ENCODE measurements around the gene KHDRBS2.

The KHDRBS2 gene

DNA sequence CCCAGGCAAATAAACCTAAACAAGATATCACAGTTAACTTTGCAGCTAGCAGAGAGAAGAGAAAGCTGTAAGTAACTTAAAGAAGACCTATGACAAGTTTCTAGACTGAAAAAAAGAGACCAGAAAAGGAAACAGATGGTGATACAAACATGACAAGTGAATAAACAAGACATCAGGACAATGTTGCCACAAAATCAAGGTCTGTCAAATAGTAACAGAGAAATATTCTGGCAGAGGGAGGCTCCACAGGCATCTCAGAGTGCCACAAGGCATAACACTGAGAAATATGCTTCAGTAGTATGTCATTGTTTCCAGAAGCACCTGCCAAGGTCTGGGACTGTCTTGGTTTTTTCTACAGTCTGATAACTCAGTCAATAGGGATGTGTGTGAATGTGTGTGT lies 332.2 kb downstream of the KHDRBS2 start:
- H3K4me1 ChIP-seq (ENCODE audit: control insufficient read depth in 2 of 2, insufficient read depth in 1 of 2, low read depth in 1 of 2, low read length in 2 of 2) = peaks cover 0 to 8% of the 10 kb centered on the region in 2 donors
- no peak overlapping the region for H2BK12ac ChIP-seq (ENCODE audit: low read length)
- no peak overlapping the region for H2AFZ ChIP-seq (ENCODE audit: low read length)

DNA sequence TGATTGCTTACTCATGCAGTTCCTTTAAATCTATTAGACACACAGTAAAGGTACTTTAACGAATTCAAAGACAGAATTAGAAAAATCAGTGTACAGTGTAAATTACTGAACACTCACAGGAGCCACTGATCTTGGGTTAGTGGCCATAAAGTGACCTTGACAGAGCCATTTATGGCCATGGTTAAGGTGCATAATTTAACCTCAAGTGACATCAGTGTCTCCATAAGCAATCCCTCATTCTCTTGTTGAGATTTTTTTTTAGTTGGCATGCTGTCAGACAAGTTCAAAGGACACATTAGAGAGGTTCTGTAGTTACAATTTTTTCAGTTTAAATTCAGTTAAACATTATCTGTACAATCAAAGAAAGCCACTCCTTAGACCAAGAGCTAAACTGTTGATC lies 334.4 kb downstream of the KHDRBS2 start:
- Histone ChIP-seq H4K91ac (ENCODE audit: low read depth, low read length, poor library complexity) (no peak overlapping the region), H3K4me3 (ENCODE audit: low read length in 2 of 2) (no peak overlapping the region), H3K4ac (ENCODE audit: low read length) (no peak overlapping the region), H2BK15ac (ENCODE audit: low read length) (no peak overlapping the region), H3K4me2 (ENCODE audit: insufficient read depth, low read length, poor library complexity, severe bottlenecking) (no peak overlapping the region), H3K4me1 (ENCODE audit: control insufficient read depth in 2 of 2, insufficient read depth in 1 of 2, low read depth in 1 of 2, low read length in 2 of 2) (peaks cover 0 to 8% of the 10 kb centered on the region in 2 donors), H3K27ac (replicated peaks; ENCODE audit: low read length) (no peak overlapping the region), H2BK120ac (ENCODE audit: low read depth, low read length) (no peak overlapping the region), H3K27me3 (ENCODE audit: control insufficient read depth in 3 of 3, insufficient read depth in 3 of 3, low read depth in 1 of 3, low read length in 3 of 3) (no peaks in the 10 kb centered on the region), H3K36me3 (replicated peaks in 1 of 2; ENCODE audit: control insufficient read depth in 2 of 2, insufficient read depth in 2 of 2, low read length in 2 of 2) (no peaks in the 10 kb centered on the region), H4K8ac (ENCODE audit: low read depth, low read length) (no peak overlapping the region), H3K9me3 (replicated peaks in 1 of 2; ENCODE audit: control insufficient read depth in 2 of 2, insufficient read depth in 1 of 2, low read depth in 1 of 2, low read length in 2 of 2) (no peaks in the 10 kb centered on the region), H2BK5ac (ENCODE audit: low read length) (no peak overlapping the region), H2AK5ac (ENCODE audit: low read depth, low read length) (no peak overlapping the region), H3K23ac (ENCODE audit: low read depth, low read length, poor library complexity) (no peak overlapping the region), H3K18ac (ENCODE audit: low read length) (no peak overlapping the region), H3K9ac (ENCODE audit: low read depth, low read length, poor library complexity) (no peak overlapping the region), H3K79me1 (ENCODE audit: low read depth, low read length) (no peaks in the 10 kb centered on the region), H2BK12ac (ENCODE audit: low read length) (no peak overlapping the region), H2AFZ (ENCODE audit: low read length) (no peak overlapping the region), H3K14ac (ENCODE audit: low read length) (no peak overlapping the region)
- no peak for DNase-seq (ENCODE audit: low spot score)
- no CpG with 5 or more reads among the region's 1 CpG for WGBS, 2 donors (ENCODE audit: extremely low coverage in 2 of 2, insufficient read length in 2 of 2, insufficient replicate concordance in 1 of 2)

More for the DNA sequence above, 332.2 kb downstream of the KHDRBS2 start:
- Histone ChIP-seq H2BK5ac (ENCODE audit: low read length) (no peak overlapping the region), H3K27ac (replicated peaks; ENCODE audit: low read length) (no peak overlapping the region), H4K8ac (ENCODE audit: low read depth, low read length) (no peak overlapping the region), H3K4me2 (ENCODE audit: insufficient read depth, low read length, poor library complexity, severe bottlenecking) (no peak overlapping the region), H3K18ac (ENCODE audit: low read length) (no peak overlapping the region), H2AK5ac (ENCODE audit: low read depth, low read length) (no peak overlapping the region), H3K23ac (ENCODE audit: low read depth, low read length, poor library complexity) (no peak overlapping the region), H3K27me3 (ENCODE audit: control insufficient read depth in 3 of 3, insufficient read depth in 3 of 3, low read depth in 1 of 3, low read length in 3 of 3) (no peaks in the 10 kb centered on the region), H4K91ac (ENCODE audit: low read depth, low read length, poor library complexity) (no peak overlapping the region), H3K36me3 (replicated peaks in 1 of 2; ENCODE audit: control insufficient read depth in 2 of 2, insufficient read depth in 2 of 2, low read length in 2 of 2) (no peaks in the 10 kb centered on the region), H3K79me1 (ENCODE audit: low read depth, low read length) (no peaks in the 10 kb centered on the region), H3K9me3 (replicated peaks in 1 of 2; ENCODE audit: control insufficient read depth in 2 of 2, insufficient read depth in 1 of 2, low read depth in 1 of 2, low read length in 2 of 2) (no peaks in the 10 kb centered on the region), H3K4ac (ENCODE audit: low read length) (no peak overlapping the region), H3K9ac (ENCODE audit: low read depth, low read length, poor library complexity) (no peak overlapping the region), H2BK120ac (ENCODE audit: low read depth, low read length) (no peak overlapping the region), H3K14ac (ENCODE audit: low read length) (no peak overlapping the region), H3K4me3 (ENCODE audit: low read length in 2 of 2) (no peak overlapping the region), H2BK15ac (ENCODE audit: low read length) (no peak overlapping the region)
- DNase-seq (ENCODE audit: low spot score) = no peak

DNA sequence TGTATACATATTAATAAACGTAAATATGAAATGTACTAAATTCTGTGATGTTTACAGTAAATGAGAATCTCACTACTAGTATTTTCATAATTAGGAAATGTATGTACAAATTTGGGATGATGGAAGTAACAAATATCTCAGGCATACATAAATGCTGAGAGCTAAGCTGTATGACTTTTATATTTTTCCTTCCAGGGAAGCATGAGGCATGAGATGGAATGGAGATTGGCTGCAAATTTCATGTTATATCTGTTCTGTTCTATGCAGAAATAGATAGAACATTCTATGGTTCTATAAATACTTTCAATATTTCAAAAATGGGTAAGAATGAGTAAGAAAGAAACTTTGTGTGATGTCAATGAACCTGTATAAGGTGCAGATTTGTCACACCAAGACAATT lies 335.2 kb downstream of the KHDRBS2 start:
- Histone ChIP-seq H3K9me3 (replicated peaks in 1 of 2; ENCODE audit: control insufficient read depth in 2 of 2, insufficient read depth in 1 of 2, low read depth in 1 of 2, low read length in 2 of 2) (no peaks in the 10 kb centered on the region), H4K91ac (ENCODE audit: low read depth, low read length, poor library complexity) (no peak overlapping the region), H3K27me3 (ENCODE audit: control insufficient read depth in 3 of 3, insufficient read depth in 3 of 3, low read depth in 1 of 3, low read length in 3 of 3) (no peaks in the 10 kb centered on the region), H2BK120ac (ENCODE audit: low read depth, low read length) (no peak overlapping the region), H3K79me1 (ENCODE audit: low read depth, low read length) (no peaks in the 10 kb centered on the region), H3K4me2 (ENCODE audit: insufficient read depth, low read length, poor library complexity, severe bottlenecking) (no peak overlapping the region), H3K4me1 (ENCODE audit: control insufficient read depth in 2 of 2, insufficient read depth in 1 of 2, low read depth in 1 of 2, low read length in 2 of 2) (peaks cover 0 to 8% of the 10 kb centered on the region in 2 donors), H2AFZ (ENCODE audit: low read length) (no peak overlapping the region), H2BK5ac (ENCODE audit: low read length) (no peak overlapping the region), H3K9ac (ENCODE audit: low read depth, low read length, poor library complexity) (no peak overlapping the region), H3K36me3 (replicated peaks in 1 of 2; ENCODE audit: control insufficient read depth in 2 of 2, insufficient read depth in 2 of 2, low read length in 2 of 2) (no peaks in the 10 kb centered on the region), H3K4me3 (ENCODE audit: low read length in 2 of 2) (no peak overlapping the region), H2AK5ac (ENCODE audit: low read depth, low read length) (no peak overlapping the region), H2BK12ac (ENCODE audit: low read length) (no peak overlapping the region), H4K8ac (ENCODE audit: low read depth, low read length) (no peak overlapping the region), H3K23ac (ENCODE audit: low read depth, low read length, poor library complexity) (no peak overlapping the region), H3K14ac (ENCODE audit: low read length) (no peak overlapping the region), H3K4ac (ENCODE audit: low read length) (no peak overlapping the region), H3K27ac (replicated peaks; ENCODE audit: low read length) (no peak overlapping the region), H2BK15ac (ENCODE audit: low read length) (no peak overlapping the region), H3K18ac (ENCODE audit: low read length) (no peak overlapping the region)
- no CpG with 5 or more reads among the region's 1 CpG for WGBS, 2 donors (ENCODE audit: extremely low coverage in 2 of 2, insufficient read length in 2 of 2, insufficient replicate concordance in 1 of 2)
- no peak for DNase-seq (ENCODE audit: low spot score)

DNA sequence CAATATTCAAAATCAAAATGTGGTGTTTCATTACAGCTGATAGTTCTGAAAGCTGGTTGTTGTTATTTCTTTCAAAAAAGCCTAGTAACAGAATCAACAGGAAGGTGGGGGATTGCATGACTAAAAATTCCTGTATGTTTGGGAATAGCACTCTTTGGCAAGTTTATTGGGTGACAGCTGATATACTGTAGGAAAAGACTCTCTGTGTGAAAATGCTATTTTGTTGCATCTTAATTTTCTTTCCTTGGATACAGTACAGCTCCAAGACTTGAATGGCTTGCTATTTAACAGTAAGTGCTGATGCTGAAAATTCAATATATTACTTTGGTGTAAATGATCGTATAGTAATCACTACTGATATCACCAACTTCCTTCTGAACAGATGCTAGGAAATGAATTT lies 336.1 kb downstream of the KHDRBS2 start:
- H3K14ac ChIP-seq (ENCODE audit: low read length) = no peak overlapping the region
- H3K18ac ChIP-seq (ENCODE audit: low read length) = no peak overlapping the region
- H3K27ac ChIP-seq (replicated peaks; ENCODE audit: low read length) = no peak overlapping the region
- no peak overlapping the region for H3K23ac ChIP-seq (ENCODE audit: low read depth, low read length, poor library complexity)
- H3K79me1 ChIP-seq (ENCODE audit: low read depth, low read length) = no peaks in the 10 kb centered on the region
- no peaks in the 10 kb centered on the region for H3K27me3 ChIP-seq (ENCODE audit: control insufficient read depth in 3 of 3, insufficient read depth in 3 of 3, low read depth in 1 of 3, low read length in 3 of 3)
- H3K4me3 ChIP-seq (ENCODE audit: low read length in 2 of 2) = no peak overlapping the region
- H2BK12ac ChIP-seq (ENCODE audit: low read length) = no peak overlapping the region
- WGBS, 2 donors (ENCODE audit: extremely low coverage in 2 of 2, insufficient read length in 2 of 2, insufficient replicate concordance in 1 of 2) = no CpG with 5 or more reads among the region's 1 CpG
- H3K4me2 ChIP-seq (ENCODE audit: insufficient read depth, low read length, poor library complexity, severe bottlenecking) = no peak overlapping the region
- H2AFZ ChIP-seq (ENCODE audit: low read length) = no peak overlapping the region
- H3K36me3 ChIP-seq (replicated peaks in 1 of 2; ENCODE audit: control insufficient read depth in 2 of 2, insufficient read depth in 2 of 2, low read length in 2 of 2) = no peaks in the 10 kb centered on the region
- no peak for DNase-seq (ENCODE audit: low spot score)
- H4K91ac ChIP-seq (ENCODE audit: low read depth, low read length, poor library complexity) = no peak overlapping the region
- H3K4ac ChIP-seq (ENCODE audit: low read length) = no peak overlapping the region
- no peak overlapping the region for H2AK5ac ChIP-seq (ENCODE audit: low read depth, low read length)
- H2BK15ac ChIP-seq (ENCODE audit: low read length) = no peak overlapping the region
- H3K4me1 ChIP-seq (ENCODE audit: control insufficient read depth in 2 of 2, insufficient read depth in 1 of 2, low read depth in 1 of 2, low read length in 2 of 2) = peaks cover 0 to 8% of the 10 kb centered on the region in 2 donors
- H4K8ac ChIP-seq (ENCODE audit: low read depth, low read length) = no peak overlapping the region
- H3K9me3 ChIP-seq (replicated peaks in 1 of 2; ENCODE audit: control insufficient read depth in 2 of 2, insufficient read depth in 1 of 2, low read depth in 1 of 2, low read length in 2 of 2) = no peaks in the 10 kb centered on the region
- no peak overlapping the region for H3K9ac ChIP-seq (ENCODE audit: low read depth, low read length, poor library complexity)
- H2BK5ac ChIP-seq (ENCODE audit: low read length) = no peak overlapping the region
- no peak overlapping the region for H2BK120ac ChIP-seq (ENCODE audit: low read depth, low read length)
